HCT116 (cell line): Measurements from ENCODE around the gene CYSLTR2.

Experiments
- CTCF ChIP-seq, 3 experiments: fragments of 200-600 bp in 1 of 3; sonication (generic) in 1 of 3; IDR thresholded peaks in 2 of 3; conservative IDR thresholded peaks in 1 of 3; 2 replicates each; pipeline ENCODE4 v1.5.1; 2012 to 2017; ENCODE audit warnings: low read depth in 2 of 3, low read length in 2 of 3, antibody characterized with exemption in 1 of 3, borderline replicate concordance in 1 of 3, control low read depth in 1 of 3, mild to moderate bottlenecking in 1 of 3, mixed read lengths in 1 of 3, mixed run types in 1 of 3, moderate library complexity in 1 of 3; ENCODE audit not compliant: insufficient read depth in 1 of 3
- EZH2 ChIP-seq: fragments of 200-600 bp; sonication (generic); IDR thresholded peaks from 2 replicates; pipeline ENCODE4 v1.6.1; 2017; ENCODE audit warnings: antibody characterized with exemption, mixed run types
- EZH2phosphoT487 ChIP-seq: fragments of 200-600 bp; IDR thresholded peaks from 2 replicates; pipeline ENCODE4 v1.6.1; 2018; ENCODE audit warnings: antibody characterized with exemption, borderline replicate concordance
- JUND ChIP-seq: IDR thresholded peaks from 2 replicates; pipeline ENCODE4 v1.6.1; 2012
- POLR2A ChIP-seq: IDR thresholded peaks from 2 replicates; pipeline ENCODE4 v1.7.0; 2011; ENCODE audit warnings: borderline replicate concordance; ENCODE audit not compliant: insufficient read depth, insufficient read length; ENCODE audit errors: extremely low read depth

GRCh38 chr13:48621056-48621455, 32.7 kb upstream of the CYSLTR2 start:
- no peak for TF ChIP-seq CTCF (IDR thresholded peaks at IDR 0.05 in 2 of 3, conservative IDR thresholded peaks at IDR 0.05 in 1 of 3; ENCODE audit: borderline replicate concordance in 1 of 3, insufficient read depth in 1 of 3, low read depth in 2 of 3, low read length in 2 of 3)
- TF ChIP-seq POLR2A: no peak
- no peak for TF ChIP-seq EZH2phosphoT487
- TF ChIP-seq EZH2: no peak
- no peak for TF ChIP-seq JUND
